HCT116 (cell line): Measurements from ENCODE around the gene USP9Y. TPM values are rescaled to one million over a fixed set of nuclear protein-coding genes. Genes with fewer than 3 reads are reported as not detected.

Experiments
- ATAC-seq: fragments of 200-7000 bp; cut with Tn5 transposase; 2 replicates; pipeline ENCODE4 v1.9.1; 2020; ENCODE audit warnings: mild to moderate bottlenecking, moderate library complexity
- BruUV-seq: library from RNA; stranded (reverse); fragments of 400-500 nt; replicated peaks from 2 replicates; lab custom pipeline; 2021; lab: Mats Ljungman, UMichigan
- CTCF ChIA-PET: fragments of 300-600 bp; sonication (Branson Sonifier 250); formaldehyde crosslinking; loops from one replicate; lab custom pipeline; 2021; ENCODE audit warnings: antibody characterized with exemption; lab: Charles Lee
- POLR2A ChIA-PET: fragments of 300-600, 350-600 bp; sonication (Branson Sonifier 250); formaldehyde crosslinking; loops from one replicate; lab custom pipeline; 2021; ENCODE audit warnings: antibody characterized with exemption; lab: Charles Lee
- RAD21 ChIA-PET, 2 experiments: fragments of 300-600 bp; sonication (Branson Sonifier 250); formaldehyde crosslinking; loops; one replicate each; lab custom pipeline; 2023; ENCODE audit warnings: low total read pairs in 2 of 2; ENCODE audit not compliant: uncharacterized antibody in 2 of 2, unreplicated experiment in 2 of 2, low non-redundant PET in 1 of 2; lab: Charles Lee
- DNase-seq: peaks from one replicate; pipeline ENCODE4 v3.0.0-alpha.2; 2010; ENCODE audit warnings: low read depth, low spot score
- H2AFZ ChIP-seq: fragments of 200-600 bp; shearing (Covaris generic), sonication (generic); 2 replicates; pipeline ENCODE4 v1.6.1; 2017; ENCODE audit warnings: low read depth, mixed run types, mixed read lengths, antibody characterized with exemption, low read length; ENCODE audit not compliant: poor library complexity, severe bottlenecking
- H3K27ac ChIP-seq: 2 replicates; pipeline ENCODE4 v1.5.1; 2012; ENCODE audit warnings: low read depth, low read length
- H3K27me3 ChIP-seq: fragments of 200-600 bp; sonication (generic); 2 replicates; pipeline ENCODE4 v1.6.1; 2016; ENCODE audit warnings: mixed run types, low read length, mixed read lengths; ENCODE audit not compliant: insufficient read depth
- H3K36me3 ChIP-seq, 2 experiments: fragments of 200-500 bp in 1 of 2; fragments of 200-600 bp in 1 of 2; sonication (Bioruptor generic) in 1 of 2; sonication (generic) in 1 of 2; 2 replicates each; pipeline versions ENCODE4 v1.5.1 to v1.6.1; 2014 to 2016; ENCODE audit warnings: low read length in 2 of 2, inconsistent platforms in 1 of 2, mixed read lengths in 1 of 2, mixed run types in 1 of 2; ENCODE audit not compliant: insufficient read depth in 2 of 2, control insufficient read depth in 1 of 2
- H3K4me1 ChIP-seq, 2 experiments: fragments of 200-600 bp in 1 of 2; sonication (generic) in 1 of 2; 2 replicates each; pipeline versions ENCODE4 v1.5.1 to v1.6.1; 2012 to 2017; ENCODE audit warnings: low read length in 2 of 2, inconsistent platforms in 1 of 2, mild to moderate bottlenecking in 1 of 2, mixed read lengths in 1 of 2, mixed run types in 1 of 2, moderate library complexity in 1 of 2; ENCODE audit not compliant: insufficient read depth in 2 of 2, control insufficient read depth in 1 of 2
- H3K4me2 ChIP-seq: fragments of 200-600 bp; sonication (generic); 2 replicates; pipeline ENCODE4 v1.6.1; 2017; ENCODE audit warnings: mixed run types, low read length, mixed read lengths
- H3K4me3 ChIP-seq, 2 experiments: fragments of 200-600 bp in 1 of 2; sonication (generic) in 1 of 2; replicated peaks in 1 of 2; 2 replicates each; pipeline ENCODE4 v1.5.1; 2011 to 2016; ENCODE audit warnings: low read length in 2 of 2, control low read depth in 1 of 2, low read depth in 1 of 2, mild to moderate bottlenecking in 1 of 2, mixed read lengths in 1 of 2, mixed run types in 1 of 2
- H3K79me2 ChIP-seq: fragments of 200-600 bp; sonication (generic); 2 replicates; pipeline ENCODE4 v1.6.1; 2017; ENCODE audit warnings: mild to moderate bottlenecking, mixed run types, low read length, moderate library complexity, mixed read lengths; ENCODE audit not compliant: insufficient read depth
- H3K9ac ChIP-seq: fragments of 200-600 bp; sonication (generic); 2 replicates; pipeline ENCODE4 v1.6.1; 2016; ENCODE audit warnings: low read length, mixed read lengths
- H3K9me2 ChIP-seq: fragments of 200-600 bp; sonication (generic), shearing (Covaris generic); 2 replicates; pipeline ENCODE4 v1.6.1; 2017; ENCODE audit warnings: mixed run types, mild to moderate bottlenecking, moderate library complexity; ENCODE audit not compliant: insufficient read depth
- H3K9me3 ChIP-seq, 2 experiments: fragments of 200-500 bp in 1 of 2; fragments of 200-600 bp in 1 of 2; sonication (Bioruptor generic) in 1 of 2; sonication (generic) in 1 of 2; 2 replicates each; pipeline ENCODE4 v1.6.1; 2014 to 2017; ENCODE audit warnings: low read length in 2 of 2, mixed read lengths in 2 of 2, inconsistent platforms in 1 of 2, low read depth in 1 of 2, mild to moderate bottlenecking in 1 of 2, mixed run types in 1 of 2, moderate library complexity in 1 of 2; ENCODE audit not compliant: control insufficient read depth in 1 of 2, insufficient read depth in 1 of 2
- H4K20me1 ChIP-seq: fragments of 200-600 bp; sonication (generic), shearing (Covaris generic); 2 replicates; pipeline ENCODE4 v1.6.1; 2017; ENCODE audit warnings: mixed run types, mild to moderate bottlenecking, moderate library complexity; ENCODE audit not compliant: insufficient read depth
- CBX3 ChIP-seq: IDR thresholded peaks from 2 replicates; pipeline ENCODE4 v1.6.1; 2012; ENCODE audit warnings: low read depth
- CEBPB ChIP-seq: IDR thresholded peaks from 2 replicates; pipeline ENCODE4 v1.6.1; 2012; ENCODE audit warnings: low read depth
- EGR1 ChIP-seq: IDR thresholded peaks from 2 replicates; pipeline ENCODE4 v1.6.1; 2012; ENCODE audit warnings: low read depth
- ELF1 ChIP-seq: IDR thresholded peaks from 2 replicates; pipeline ENCODE4 v1.6.1; 2012; ENCODE audit warnings: low read depth, borderline replicate concordance
- EZH2 ChIP-seq: fragments of 200-600 bp; sonication (generic); IDR thresholded peaks from 2 replicates; pipeline ENCODE4 v1.6.1; 2017; ENCODE audit warnings: antibody characterized with exemption, mixed run types
- FOSL1 ChIP-seq: IDR thresholded peaks from 2 replicates; pipeline ENCODE4 v1.6.1; 2012; ENCODE audit warnings: low read depth
- TCF7L2 ChIP-seq: IDR thresholded peaks from 2 replicates; pipeline ENCODE4 v1.7.0; 2011; ENCODE audit warnings: borderline replicate concordance, inconsistent platforms; ENCODE audit not compliant: insufficient read depth, insufficient read length; ENCODE audit errors: extremely low read depth
- YY1 ChIP-seq: IDR thresholded peaks from 2 replicates; pipeline ENCODE4 v1.6.1; 2011; ENCODE audit warnings: low read length, low read depth, moderate library complexity, mild to moderate bottlenecking; ENCODE audit not compliant: insufficient replicate concordance; ENCODE audit errors: extremely low read depth
- ZFX ChIP-seq: fragments of 450-650 bp; IDR thresholded peaks from 2 replicates; pipeline ENCODE4 v1.6.1; 2017
- intact Hi-C: fragments of 100-400 bp; cut with micrococcal nuclease; formaldehyde crosslinking; loops from 2 replicates; pipeline ENCODE4 v1.10.0; 2022
- total RNA-seq: library from RNA; stranded (reverse); gene quantifications from one replicate; pipeline ENCODE4 v1.2.1, GENCODE V29; 2021; ENCODE audit not compliant: unreplicated experiment
- TF ChIP-seq, protein P1 (sequence below): IDR thresholded peaks from 2 replicates; pipeline ENCODE4 v1.6.1; 2012
- TF ChIP-seq, protein P2 (sequence below): IDR thresholded peaks from 2 replicates; pipeline ENCODE4 v1.6.1; 2012; ENCODE audit warnings: low read depth

USP9Y gene
- total RNA-seq, 1 experiment from 2014 or later = 4.4 TPM

DNA sequence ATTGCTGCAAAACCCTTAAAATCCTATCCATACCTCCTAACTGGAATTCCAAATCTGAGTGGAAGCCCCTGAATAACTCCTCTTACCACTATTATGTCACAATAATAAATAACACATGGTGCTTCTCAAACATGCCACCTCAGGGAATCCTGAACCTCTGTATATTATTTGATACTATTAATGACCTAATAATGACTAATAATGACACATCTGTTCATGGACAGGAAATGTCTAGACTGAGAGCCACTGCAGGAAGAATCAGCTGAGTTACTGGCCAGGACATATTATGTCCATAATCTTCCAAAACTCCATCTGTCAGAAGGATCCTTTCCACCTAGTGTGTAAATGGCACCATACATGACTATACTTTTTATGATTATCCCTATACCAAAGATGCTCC, 195.9 kb downstream of the USP9Y start:
- Histone ChIP-seq H3K4me1 (no peaks in the 10 kb centered on the region), H3K9ac (no peak overlapping the region), H3K9me3 (no peaks in the 10 kb centered on the region), H3K4me2 (no peak overlapping the region), H3K9me2 (no peaks in the 10 kb centered on the region), H3K27ac (no peak overlapping the region), H3K4me3 (no peak overlapping the region), H3K27me3 (no peaks in the 10 kb centered on the region), H3K79me2 (no peaks in the 10 kb centered on the region), H4K20me1 (no peaks in the 10 kb centered on the region), H2AFZ (no peak overlapping the region), H3K36me3 (no peaks in the 10 kb centered on the region)
- no peak for TF ChIP-seq CBX3
- TF ChIP-seq, protein P1, sequence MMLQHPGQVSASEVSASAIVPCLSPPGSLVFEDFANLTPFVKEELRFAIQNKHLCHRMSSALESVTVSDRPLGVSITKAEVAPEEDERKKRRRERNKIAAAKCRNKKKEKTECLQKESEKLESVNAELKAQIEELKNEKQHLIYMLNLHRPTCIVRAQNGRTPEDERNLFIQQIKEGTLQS = no peak
- TF ChIP-seq CEBPB = no peak
- TF ChIP-seq EGR1 = no peak
- TF ChIP-seq YY1 = no peak
- no peak for TF ChIP-seq ELF1
- TF ChIP-seq EZH2 = no peak
- no peak for TF ChIP-seq ZFX
- TF ChIP-seq TCF7L2 = no peak
- TF ChIP-seq, protein P2, sequence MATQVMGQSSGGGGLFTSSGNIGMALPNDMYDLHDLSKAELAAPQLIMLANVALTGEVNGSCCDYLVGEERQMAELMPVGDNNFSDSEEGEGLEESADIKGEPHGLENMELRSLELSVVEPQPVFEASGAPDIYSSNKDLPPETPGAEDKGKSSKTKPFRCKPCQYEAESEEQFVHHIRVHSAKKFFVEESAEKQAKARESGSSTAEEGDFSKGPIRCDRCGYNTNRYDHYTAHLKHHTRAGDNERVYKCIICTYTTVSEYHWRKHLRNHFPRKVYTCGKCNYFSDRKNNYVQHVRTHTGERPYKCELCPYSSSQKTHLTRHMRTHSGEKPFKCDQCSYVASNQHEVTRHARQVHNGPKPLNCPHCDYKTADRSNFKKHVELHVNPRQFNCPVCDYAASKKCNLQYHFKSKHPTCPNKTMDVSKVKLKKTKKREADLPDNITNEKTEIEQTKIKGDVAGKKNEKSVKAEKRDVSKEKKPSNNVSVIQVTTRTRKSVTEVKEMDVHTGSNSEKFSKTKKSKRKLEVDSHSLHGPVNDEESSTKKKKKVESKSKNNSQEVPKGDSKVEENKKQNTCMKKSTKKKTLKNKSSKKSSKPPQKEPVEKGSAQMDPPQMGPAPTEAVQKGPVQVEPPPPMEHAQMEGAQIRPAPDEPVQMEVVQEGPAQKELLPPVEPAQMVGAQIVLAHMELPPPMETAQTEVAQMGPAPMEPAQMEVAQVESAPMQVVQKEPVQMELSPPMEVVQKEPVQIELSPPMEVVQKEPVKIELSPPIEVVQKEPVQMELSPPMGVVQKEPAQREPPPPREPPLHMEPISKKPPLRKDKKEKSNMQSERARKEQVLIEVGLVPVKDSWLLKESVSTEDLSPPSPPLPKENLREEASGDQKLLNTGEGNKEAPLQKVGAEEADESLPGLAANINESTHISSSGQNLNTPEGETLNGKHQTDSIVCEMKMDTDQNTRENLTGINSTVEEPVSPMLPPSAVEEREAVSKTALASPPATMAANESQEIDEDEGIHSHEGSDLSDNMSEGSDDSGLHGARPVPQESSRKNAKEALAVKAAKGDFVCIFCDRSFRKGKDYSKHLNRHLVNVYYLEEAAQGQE = no peak
- no peak for TF ChIP-seq FOSL1
- ChIA-PET RAD21 (no interaction called here), POLR2A (no interaction called here), CTCF (no interaction called here)
- BruUV-seq = no TSS peak
- ATAC-seq (no peak), DNase-seq (no peak)
- intact Hi-C loops = no loop called here
